KMS-11 (cell line): ENCODE results near the gene ZBTB18.

Source experiments
- H2AFZ ChIP-seq: fragments of 200-600 bp; sonication (generic); 2 replicates; pipeline ENCODE4 v1.6.1; 2016; ENCODE audit warnings: antibody characterized with exemption, mixed run types, low read depth
- H3K27ac ChIP-seq: fragments of 200-600 bp; sonication (generic); 2 replicates; pipeline ENCODE4 v1.6.1; 2016; ENCODE audit warnings: mild to moderate bottlenecking, mixed run types
- H3K27me3 ChIP-seq: fragments of 200-600 bp; sonication (generic); 2 replicates; pipeline ENCODE4 v1.6.1; 2017; ENCODE audit warnings: mild to moderate bottlenecking, low read depth, mixed run types, moderate library complexity; ENCODE audit not compliant: insufficient read depth
- H3K36me3 ChIP-seq: fragments of 200-600 bp; sonication (generic); 2 replicates; pipeline ENCODE4 v1.6.1; 2017; ENCODE audit warnings: mild to moderate bottlenecking, mixed run types; ENCODE audit not compliant: insufficient read depth
- H3K4me1 ChIP-seq: fragments of 200-600 bp; sonication (generic); 2 replicates; pipeline ENCODE4 v1.6.1; 2016; ENCODE audit warnings: mild to moderate bottlenecking, low read depth, mixed run types; ENCODE audit not compliant: poor library complexity, severe bottlenecking
- H3K4me2 ChIP-seq: fragments of 200-600 bp; sonication (generic); 2 replicates; pipeline ENCODE4 v1.7.0; 2016; ENCODE audit warnings: mild to moderate bottlenecking, mixed run types
- H3K4me3 ChIP-seq: fragments of 200-600 bp; sonication (generic); IDR thresholded peaks from 2 replicates; pipeline ENCODE4 v1.6.1; 2017; ENCODE audit warnings: low read depth, low read length, mixed read lengths; ENCODE audit not compliant: insufficient read depth
- H3K79me2 ChIP-seq: fragments of 200-600 bp; sonication (generic); 2 replicates; pipeline ENCODE4 v1.6.1; 2016; ENCODE audit warnings: low read depth, mixed run types; ENCODE audit not compliant: insufficient read depth
- H3K9ac ChIP-seq: fragments of 200-600 bp; sonication (generic); 2 replicates; pipeline ENCODE4 v1.6.1; 2016; ENCODE audit warnings: mild to moderate bottlenecking, mixed run types
- H4K20me1 ChIP-seq: fragments of 200-600 bp; sonication (generic); 2 replicates; pipeline ENCODE4 v1.6.1; 2016; ENCODE audit warnings: mild to moderate bottlenecking, mixed run types; ENCODE audit not compliant: insufficient read depth
- TF ChIP-seq, protein P1 (sequence below): fragments of 200-600 bp; sonication (generic); conservative IDR thresholded peaks from 2 replicates; pipeline ENCODE4 v1.6.1; 2017; ENCODE audit warnings: low read depth, mild to moderate bottlenecking, antibody characterized with exemption, low read length, moderate library complexity, mixed read lengths

The ZBTB18 gene

DNA sequence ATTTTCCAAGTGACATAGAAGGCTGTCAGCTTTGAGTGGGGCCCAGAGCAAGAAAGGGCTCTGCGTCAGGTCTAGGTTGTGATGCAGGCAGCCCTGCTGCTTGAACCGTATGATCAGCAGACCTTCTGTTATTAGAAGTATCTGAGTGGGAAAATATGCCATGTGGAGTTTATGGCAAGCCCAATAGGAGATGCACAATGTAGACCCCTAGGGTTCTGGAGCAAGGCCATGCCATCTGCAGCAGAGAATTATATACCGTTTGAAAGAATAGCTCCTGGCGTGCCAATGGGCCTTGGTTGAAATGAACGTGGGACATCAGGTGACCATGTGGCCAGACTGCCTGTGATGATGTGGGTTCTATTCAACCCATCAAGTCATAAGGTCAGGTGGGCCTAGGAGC lies 44.1 kb upstream of the ZBTB18 start:
- no peak overlapping the region for H3K4me3 ChIP-seq
- H3K4me1 ChIP-seq, result no peaks in the 10 kb centered on the region
- TF ChIP-seq, protein P1, sequence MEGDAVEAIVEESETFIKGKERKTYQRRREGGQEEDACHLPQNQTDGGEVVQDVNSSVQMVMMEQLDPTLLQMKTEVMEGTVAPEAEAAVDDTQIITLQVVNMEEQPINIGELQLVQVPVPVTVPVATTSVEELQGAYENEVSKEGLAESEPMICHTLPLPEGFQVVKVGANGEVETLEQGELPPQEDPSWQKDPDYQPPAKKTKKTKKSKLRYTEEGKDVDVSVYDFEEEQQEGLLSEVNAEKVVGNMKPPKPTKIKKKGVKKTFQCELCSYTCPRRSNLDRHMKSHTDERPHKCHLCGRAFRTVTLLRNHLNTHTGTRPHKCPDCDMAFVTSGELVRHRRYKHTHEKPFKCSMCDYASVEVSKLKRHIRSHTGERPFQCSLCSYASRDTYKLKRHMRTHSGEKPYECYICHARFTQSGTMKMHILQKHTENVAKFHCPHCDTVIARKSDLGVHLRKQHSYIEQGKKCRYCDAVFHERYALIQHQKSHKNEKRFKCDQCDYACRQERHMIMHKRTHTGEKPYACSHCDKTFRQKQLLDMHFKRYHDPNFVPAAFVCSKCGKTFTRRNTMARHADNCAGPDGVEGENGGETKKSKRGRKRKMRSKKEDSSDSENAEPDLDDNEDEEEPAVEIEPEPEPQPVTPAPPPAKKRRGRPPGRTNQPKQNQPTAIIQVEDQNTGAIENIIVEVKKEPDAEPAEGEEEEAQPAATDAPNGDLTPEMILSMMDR, result no peak
- H3K27ac ChIP-seq, result no peak overlapping the region
- H3K4me2 ChIP-seq, result no peak overlapping the region
- no peaks in the 10 kb centered on the region for H4K20me1 ChIP-seq
- no peaks in the 10 kb centered on the region for H3K27me3 ChIP-seq
- no peaks in the 10 kb centered on the region for H3K36me3 ChIP-seq
- H2AFZ ChIP-seq, result no peak overlapping the region
- no peaks in the 10 kb centered on the region for H3K79me2 ChIP-seq
- no peak overlapping the region for H3K9ac ChIP-seq

DNA sequence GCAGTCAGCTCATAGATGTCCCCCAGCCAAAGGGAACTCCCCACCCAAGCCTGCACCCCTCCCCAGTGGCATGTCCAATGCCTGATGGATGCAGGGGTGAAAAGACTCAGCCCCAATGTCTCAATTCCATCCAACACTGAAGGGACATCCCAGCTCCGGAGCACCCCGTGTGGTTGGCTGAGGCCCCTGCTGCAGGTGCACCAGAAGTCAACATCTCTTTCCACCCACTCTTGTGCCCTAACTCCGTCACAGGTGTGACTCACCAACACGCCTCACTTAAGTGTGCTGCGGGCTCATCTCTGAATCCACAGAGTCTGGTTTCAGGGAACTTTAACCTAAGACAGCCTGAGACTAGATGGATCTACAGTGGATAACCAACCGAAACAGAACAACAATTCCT lies 40.9 kb upstream of the ZBTB18 start:
- no peak overlapping the region for H2AFZ ChIP-seq

DNA sequence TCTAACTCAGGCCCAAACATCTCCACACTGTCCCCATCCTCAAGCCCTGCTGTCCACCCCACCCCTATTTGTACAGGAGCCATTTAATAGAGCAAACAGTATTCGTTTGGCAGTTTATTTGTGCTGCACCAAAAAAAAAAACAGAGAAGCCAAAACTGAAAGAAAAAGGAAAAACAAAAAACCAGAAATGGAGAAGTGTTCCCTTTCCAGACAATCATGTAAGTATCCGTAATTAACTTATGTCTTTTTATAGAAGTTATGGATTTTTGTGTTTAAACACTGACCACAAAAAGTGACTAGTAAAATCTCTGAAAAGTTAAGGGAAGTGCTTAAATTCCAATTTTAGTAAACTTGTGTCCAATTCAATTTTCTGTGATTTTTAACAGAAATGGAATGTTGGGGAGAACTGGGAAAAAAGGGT lies 40.4 kb upstream of the ZBTB18 start:
- no peak overlapping the region for H3K9ac ChIP-seq
- H3K79me2 ChIP-seq, result no peaks in the 10 kb centered on the region
- no peak overlapping the region for H2AFZ ChIP-seq
- no peak overlapping the region for H3K4me2 ChIP-seq
- TF ChIP-seq, protein P1, result no peak
- no peak overlapping the region for H3K27ac ChIP-seq
- H3K4me1 ChIP-seq, result no peaks in the 10 kb centered on the region
- no peaks in the 10 kb centered on the region for H3K36me3 ChIP-seq
- no peaks in the 10 kb centered on the region for H3K27me3 ChIP-seq
- H3K4me3 ChIP-seq, result no peak overlapping the region
- no peaks in the 10 kb centered on the region for H4K20me1 ChIP-seq

More for the DNA sequence above, 40.9 kb upstream of the ZBTB18 start:
- no peaks in the 10 kb centered on the region for H3K36me3 ChIP-seq
- no peaks in the 10 kb centered on the region for H3K27me3 ChIP-seq
- H4K20me1 ChIP-seq, result no peaks in the 10 kb centered on the region
- H3K4me1 ChIP-seq, result no peaks in the 10 kb centered on the region
- no peak overlapping the region for H3K4me3 ChIP-seq
- no peak overlapping the region for H3K9ac ChIP-seq
- H3K27ac ChIP-seq, result no peak overlapping the region
- no peak overlapping the region for H3K4me2 ChIP-seq
- no peaks in the 10 kb centered on the region for H3K79me2 ChIP-seq
- TF ChIP-seq, protein P1, result no peak

DNA sequence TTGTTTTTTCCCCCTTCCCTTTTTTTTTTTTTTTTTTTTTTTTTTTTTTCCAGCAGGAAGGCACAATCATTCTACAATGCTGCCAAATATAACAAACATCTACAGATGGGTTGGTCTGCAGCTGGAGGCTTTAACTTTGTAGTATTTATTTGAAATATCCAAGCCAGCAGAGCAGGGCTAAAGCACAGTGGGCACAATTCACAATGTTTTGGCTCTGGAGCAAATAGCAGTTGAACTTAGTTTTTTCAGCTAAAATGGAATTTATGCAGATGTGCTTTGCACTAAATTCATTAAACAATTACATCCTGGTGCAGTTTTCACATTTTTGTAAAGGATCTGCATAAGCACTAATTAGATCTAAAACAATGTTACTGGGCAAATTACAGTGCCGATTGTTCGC lies 39.8 kb upstream of the ZBTB18 start:
- H3K4me3 ChIP-seq, result no peak overlapping the region
- H3K4me2 ChIP-seq, result no peak overlapping the region
- no peaks in the 10 kb centered on the region for H3K36me3 ChIP-seq
- H3K27ac ChIP-seq, result no peak overlapping the region
- H2AFZ ChIP-seq, result no peak overlapping the region
- H3K79me2 ChIP-seq, result no peaks in the 10 kb centered on the region
- H3K9ac ChIP-seq, result no peak overlapping the region
- H4K20me1 ChIP-seq, result no peaks in the 10 kb centered on the region
- H3K4me1 ChIP-seq, result no peaks in the 10 kb centered on the region
- no peaks in the 10 kb centered on the region for H3K27me3 ChIP-seq
- TF ChIP-seq, protein P1, result no peak
